ENCODE measurements around the gene ACAD10.

The ACAD10 gene

DNA sequence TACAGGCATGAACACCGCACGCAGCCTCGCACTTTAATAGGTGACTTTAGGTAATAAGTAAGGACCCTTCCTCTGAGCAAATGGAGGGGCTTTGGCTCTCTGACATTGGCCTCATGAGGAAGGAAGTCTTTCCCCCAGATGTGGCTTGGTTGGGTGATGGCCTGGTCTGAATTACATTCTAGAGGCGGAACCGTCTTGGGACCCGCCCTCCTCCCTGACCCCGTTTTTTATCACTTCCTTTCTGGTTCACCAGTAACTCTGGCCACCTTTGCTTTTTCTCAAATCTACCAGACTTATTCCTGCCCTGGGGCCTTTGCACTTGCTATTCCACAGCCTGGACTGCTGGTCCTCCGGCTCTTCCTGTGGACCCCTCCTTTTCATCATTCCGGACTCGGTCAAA lies 94.3 kb downstream of the ACAD10 start:
- no peak for DNase-seq

DNA sequence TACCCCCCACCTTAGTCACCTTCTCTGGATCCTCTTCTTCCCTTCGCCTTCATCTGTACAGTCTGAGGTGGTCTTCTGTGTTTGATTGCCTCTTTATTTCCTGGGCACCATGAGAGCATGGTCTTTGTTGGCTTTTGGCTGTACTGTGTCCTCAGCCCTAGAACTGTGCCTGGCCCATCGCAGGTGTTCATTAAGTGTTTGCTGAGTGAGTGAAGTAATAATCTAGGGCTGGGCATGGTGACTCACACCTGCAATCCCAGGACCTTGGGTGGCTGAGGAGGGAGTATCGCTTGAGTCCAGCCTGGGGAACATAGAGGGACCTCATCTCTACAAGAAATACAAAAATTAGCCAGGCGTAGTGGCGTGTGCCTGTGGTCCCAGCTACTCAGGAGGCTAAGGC lies 94.8 kb downstream of the ACAD10 start:
- DNase-seq = no peak

GRCh38 chr12:111781085-111781658 lies 95.3 kb downstream of the ACAD10 start:
- DNase-seq = no peak

GRCh38 chr12:111783046-111783445 lies 97.2 kb downstream of the ACAD10 start:
- DNase-seq = no peak

- no peak for DNase-seq
Measured at GRCh38 chr12:111784953-111785352, 99.1 kb downstream of the ACAD10 start.

GRCh38 chr12:111785651-111786050 lies 99.8 kb downstream of the ACAD10 start:
- no peak for DNase-seq

- no peak for DNase-seq
Measured at GRCh38 chr12:111788178-111788654, 102.4 kb downstream of the ACAD10 start.

DNA sequence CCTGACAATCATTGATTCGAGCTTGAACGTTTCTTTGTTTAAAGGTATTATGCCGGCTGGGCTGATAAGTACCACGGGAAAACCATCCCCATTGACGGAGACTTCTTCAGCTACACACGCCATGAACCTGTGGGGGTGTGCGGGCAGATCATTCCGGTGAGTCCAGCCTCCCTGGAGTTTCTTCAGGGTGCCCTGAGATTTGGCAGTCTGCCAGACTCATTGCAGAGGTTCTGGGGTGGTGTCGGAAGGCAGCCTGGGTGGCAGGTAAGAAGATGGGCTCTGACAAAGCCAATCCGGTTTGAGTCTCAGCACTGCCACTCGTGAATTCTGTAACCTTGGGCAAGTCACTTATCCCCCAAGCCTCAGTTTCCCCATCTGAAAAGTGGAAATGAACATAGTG lies 103.9 kb downstream of the ACAD10 start:
- no peak for DNase-seq

DNA sequence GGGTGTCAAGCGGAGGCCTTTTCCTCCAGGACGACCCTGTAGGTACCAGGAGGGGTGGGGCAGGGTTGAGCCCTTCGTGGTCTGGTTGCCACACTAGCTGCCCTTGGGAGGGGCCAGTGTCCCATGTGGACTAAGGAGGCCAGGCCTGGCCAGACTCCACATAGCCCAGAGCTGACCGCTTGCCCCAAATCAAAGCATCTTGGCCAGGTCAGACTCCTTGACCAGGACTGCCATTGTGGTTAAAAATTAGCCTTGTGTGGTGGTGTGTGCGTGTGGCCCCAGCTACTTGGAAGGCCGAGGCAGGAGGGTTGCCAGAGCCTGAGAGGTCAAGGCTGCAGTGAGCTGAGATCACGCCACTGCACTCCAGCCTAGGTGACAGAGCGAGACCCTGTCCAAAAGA lies 105.7 kb downstream of the ACAD10 start:
- DNase-seq = no peak

- no peak for DNase-seq
Measured at GRCh38 chr12:111792155-111792855, 106.5 kb downstream of the ACAD10 start.

- DNase-seq = no peak
Measured at GRCh38 chr12:111792856-111793235, 107.0 kb downstream of the ACAD10 start.

DNA sequence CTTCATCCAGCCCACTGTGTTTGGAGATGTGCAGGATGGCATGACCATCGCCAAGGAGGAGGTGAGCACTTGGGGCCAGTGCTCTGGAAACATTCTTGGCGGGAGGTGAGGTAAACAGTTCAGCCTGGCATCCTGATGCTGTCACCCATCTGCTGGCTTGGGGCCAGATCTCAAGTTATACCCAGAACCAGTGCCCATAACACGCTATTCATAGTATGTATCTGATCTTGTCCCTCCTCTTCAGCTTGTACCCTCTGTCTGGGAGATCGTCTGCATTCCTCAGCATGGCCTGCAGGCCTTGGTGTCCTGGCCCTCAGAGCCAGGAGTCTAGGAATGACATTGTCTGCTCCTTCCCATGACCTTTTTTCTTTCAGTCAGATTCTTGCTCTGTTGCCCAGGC lies 112.3 kb downstream of the ACAD10 start:
- no peak for DNase-seq

GRCh38 chr12:111799758-111800157 lies 113.9 kb downstream of the ACAD10 start:
- DNase-seq = no peak

GRCh38 chr12:111803038-111803626 lies 117.3 kb downstream of the ACAD10 start:
- no peak for DNase-seq

- DNase-seq = no peak
Measured at GRCh38 chr12:111803851-111804250, 118.0 kb downstream of the ACAD10 start.

- DNase-seq = no peak
Measured at GRCh38 chr12:111806304-111806703, 120.5 kb downstream of the ACAD10 start.
